Lower leg skin (tissue), 4 donors: Measurements from ENCODE around the gene USP38. TPM values are rescaled to one million over a fixed set of nuclear protein-coding genes. Genes with fewer than 3 reads are reported as not detected.
"Not testable (repeated sequence)": the region's sequence is repeated elsewhere in the genome, so short reads cannot be mapped to it uniquely, and the experiment has no call there.

Experiments
- DNase-seq, 2 donors: peaks; one replicate each; pipeline ENCODE4 v3.0.0-alpha.2; 2019; ENCODE audit warnings: low spot score in 2 of 2
- H3K4me3 ChIP-seq: fragments of 200-600 bp; sonication (generic); 2 replicates; pipeline ENCODE4 v1.5.1; 2017; ENCODE audit warnings: mild to moderate bottlenecking, low read depth; ENCODE audit not compliant: poor library complexity, severe bottlenecking
- CTCF ChIP-seq, 3 donors: fragments of 450-650 bp; IDR thresholded peaks; one replicate each; pipeline ENCODE4 v1.5.1; 2016; ENCODE audit warnings: antibody characterized with exemption in 3 of 3, mild to moderate bottlenecking in 3 of 3, moderate library complexity in 2 of 3
- POLR2A ChIP-seq, 2 donors: fragments of 450-650 bp; IDR thresholded peaks; one replicate each; pipeline ENCODE4 v1.6.1; 2016 to 2017; ENCODE audit warnings: antibody characterized with exemption in 2 of 2, mild to moderate bottlenecking in 1 of 2, moderate library complexity in 1 of 2
- WGBS, 2 donors: methylation state at CpG; one replicate each; pipeline ENCODE4 v1.1.5; 2018; 5-methylcytosine and 5-hydroxymethylcytosine counted together
- intact Hi-C: fragments of 100-400 bp; cut with DNase I; formaldehyde crosslinking; loops from one replicate; pipeline ENCODE4 v1.15.0; 2023; ENCODE audit warnings: low total_unique reads
- total RNA-seq, 4 donors: library from RNA; depleted of rRNA; stranded (reverse); fragments of >200 nt; gene quantifications; one replicate each; pipeline ENCODE4 v1.1.0, GENCODE V29; 2016

USP38 gene
- total RNA-seq, 4 donors from 2014 or later: 27.8 to 31.6 (median 30.6) TPM

DNA sequence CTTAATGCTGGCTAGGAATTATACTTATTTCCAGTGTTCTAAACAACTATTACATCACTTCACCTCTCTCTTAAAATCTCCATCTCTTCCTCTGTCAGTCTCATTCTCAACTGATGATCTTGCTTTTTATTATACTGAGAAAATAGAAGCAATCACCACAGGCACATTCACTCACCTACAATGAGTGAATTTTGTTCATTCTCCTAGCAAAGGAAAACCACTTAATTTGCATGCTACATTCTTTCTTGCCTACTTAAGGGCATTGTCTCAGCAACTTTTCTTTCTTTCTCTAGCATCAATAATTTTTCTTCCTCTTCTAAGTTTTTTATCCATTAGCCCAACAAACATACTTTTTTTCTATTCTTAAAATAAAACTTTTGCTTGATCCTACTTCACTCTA lies 21.1 kb upstream of the USP38 start:
- DNase-seq: no peak
- intact Hi-C loops: no loop called here
- no peak for TF ChIP-seq POLR2A (IDR thresholded peaks at IDR 0.05)
- TF ChIP-seq CTCF (IDR thresholded peaks at IDR 0.05): no peak
- H3K4me3 ChIP-seq: no peak overlapping the region

- H3K4me3 ChIP-seq, intact Hi-C loops, DNase-seq: not testable (repeated sequence)
- 95 to 96% methylated on average over 11 of the region's 11 CpGs for WGBS, 2 donors
Measured at GRCh38 chr4:143166722-143167121, 18.0 kb upstream of the USP38 start.

DNA sequence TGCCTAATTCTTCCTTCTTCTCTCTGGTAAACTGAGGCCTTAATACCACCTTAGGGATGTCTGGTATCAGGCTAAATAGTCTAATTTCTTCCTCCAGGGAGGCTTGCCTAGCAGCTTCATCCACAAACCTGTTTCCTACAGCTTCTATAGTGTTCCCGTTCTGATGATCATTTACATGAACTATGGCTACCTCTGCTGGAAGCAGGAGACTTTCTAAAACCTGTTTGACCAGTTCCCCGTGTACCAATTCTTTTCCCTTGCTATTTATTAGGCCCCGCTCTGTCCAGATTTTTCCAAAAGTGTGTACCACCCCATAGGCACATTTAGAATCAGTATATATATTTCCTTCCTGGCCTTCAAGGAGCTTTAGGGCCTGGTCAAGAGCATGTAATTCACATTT lies 5.8 kb upstream of the USP38 start:
- no peak for DNase-seq
- no peak for TF ChIP-seq POLR2A (IDR thresholded peaks at IDR 0.05)
- TF ChIP-seq CTCF (IDR thresholded peaks at IDR 0.05): no peak
- intact Hi-C loops: no loop called here
- H3K4me3 ChIP-seq: no peak overlapping the region
- 56 to 61% methylated on average over 3 of the region's 3 CpGs for WGBS, 2 donors

GRCh38 chr4:143183513-143184216 lies 1.1 kb upstream of the USP38 start:
- intact Hi-C loops: no loop called here
- peak overlapping the region; percentile 95 for H3K4me3 ChIP-seq
- WGBS, 2 donors: 53 to 56% methylated on average over 9 of the region's 9 CpGs
- DNase-seq: no peak
- TF ChIP-seq POLR2A (IDR thresholded peaks at IDR 0.05) (no peak), CTCF (IDR thresholded peaks at IDR 0.05) (no peak)

DNA sequence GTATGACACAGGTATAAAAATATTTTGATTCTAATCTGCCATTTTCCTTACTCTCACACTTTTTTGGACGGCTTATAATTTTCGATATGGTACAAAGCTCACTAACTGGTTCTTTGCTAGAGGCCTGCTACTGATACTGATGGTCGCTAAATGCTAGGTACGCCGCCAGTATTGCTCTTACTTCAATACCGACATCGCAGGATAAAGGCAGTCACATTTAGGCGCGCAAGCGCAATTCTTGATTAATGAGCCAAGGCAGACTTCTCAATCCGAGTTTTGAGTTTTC lies 557 bp upstream of the USP38 start:
- TF ChIP-seq POLR2A (IDR thresholded peaks at IDR 0.05): no peak
- no peak for TF ChIP-seq CTCF (IDR thresholded peaks at IDR 0.05)
- H3K4me3 ChIP-seq: peak overlapping the region; percentile 95
- no peak for DNase-seq
- intact Hi-C loops: no loop called here
- 0 to 1% methylated on average over 11 of the region's 11 CpGs for WGBS, 2 donors

DNA sequence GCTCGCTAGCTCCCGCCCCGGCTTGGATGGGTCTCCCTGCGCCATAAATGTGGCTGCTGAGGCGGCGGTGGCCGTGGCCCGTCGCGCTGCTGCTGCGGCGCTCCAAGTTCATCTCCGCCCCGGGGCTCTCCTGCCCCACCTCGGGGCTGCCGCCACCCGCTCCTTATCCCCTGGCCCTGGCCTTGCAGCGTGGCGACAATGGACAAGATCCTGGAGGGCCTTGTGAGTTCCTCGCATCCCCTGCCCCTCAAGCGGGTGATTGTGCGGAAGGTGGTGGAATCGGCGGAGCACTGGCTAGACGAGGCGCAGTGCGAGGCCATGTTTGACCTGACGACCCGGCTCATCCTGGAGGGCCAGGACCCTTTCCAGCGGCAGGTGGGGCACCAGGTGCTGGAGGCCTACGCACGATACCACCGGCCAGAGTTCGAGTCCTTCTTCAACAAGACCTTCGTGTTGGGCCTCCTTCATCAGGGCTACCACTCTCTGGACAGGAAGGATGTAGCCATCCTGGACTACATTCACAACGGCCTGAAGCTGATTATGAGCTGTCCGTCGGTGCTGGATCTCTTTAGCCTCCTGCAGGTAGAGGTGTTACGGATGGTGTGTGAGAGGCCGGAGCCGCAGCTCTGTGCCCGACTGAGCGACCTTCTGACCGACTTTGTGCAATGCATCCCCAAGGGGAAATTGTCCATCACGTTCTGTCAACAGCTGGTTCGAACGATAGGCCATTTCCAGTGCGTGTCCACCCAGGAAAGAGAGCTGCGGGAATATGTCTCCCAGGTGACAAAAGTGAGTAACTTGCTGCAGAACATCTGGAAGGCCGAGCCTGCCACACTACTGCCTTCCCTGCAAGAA lies 763 bp downstream of the USP38 start:
- no peak for TF ChIP-seq POLR2A (IDR thresholded peaks at IDR 0.05)
- intact Hi-C loops: no loop called here
- peak; percentile 25 to 87 for DNase-seq
- H3K4me3 ChIP-seq: peak overlapping the region; percentile 95
- WGBS, 2 donors: 0 to 1% methylated on average over 39 to 40 of the region's 50 CpGs
